HepG2 (cell line): ENCODE data around the gene TRMT1. TPM values are rescaled to one million over a fixed set of nuclear protein-coding genes. Genes with fewer than 3 reads are reported as not detected.

ENCODE experiments used
- HNRNPK ChIP-seq: fragments of 200-400 bp; formaldehyde crosslinking; IDR thresholded peaks from 2 replicates; pipeline ENCODE4 v1.6.1; 2018; ENCODE audit warnings: low read length, low read depth, moderate library complexity, mild to moderate bottlenecking; ENCODE audit not compliant: poor library complexity, severe bottlenecking
- HNRNPLL ChIP-seq: fragments of 200-400 bp; formaldehyde crosslinking; IDR thresholded peaks from 2 replicates; pipeline ENCODE4 v1.6.1; 2017; ENCODE audit warnings: mild to moderate bottlenecking, low read depth, low read length; ENCODE audit not compliant: poor library complexity, severe bottlenecking
- MBNL3 ChIP-seq: fragments of 250-450 bp; sonication (Bioruptor Pico); conservative IDR thresholded peaks from 2 replicates; pipeline ENCODE4 v1.8.0; 2022; ENCODE audit warnings: mild to moderate bottlenecking, inconsistent platforms
- MED8 ChIP-seq: sonication (generic); formaldehyde crosslinking; IDR thresholded peaks from 2 replicates; pipeline ENCODE4 v1.8.1; 2023; ENCODE audit warnings: mild to moderate bottlenecking, missing genetic modification reagents; ENCODE audit not compliant: insufficient replicate concordance
- MEF2D ChIP-seq: sonication (generic); formaldehyde crosslinking; IDR thresholded peaks from 2 replicates; pipeline ENCODE4 v1.5.1; 2020; ENCODE audit warnings: mild to moderate bottlenecking, missing genetic modification reagents
- TBP ChIP-seq: sonication (generic); formaldehyde crosslinking; IDR thresholded peaks from 2 replicates; pipeline ENCODE4 v1.5.0; 2020; ENCODE audit warnings: missing genetic modification reagents
- ZFP1 ChIP-seq: IDR thresholded peaks from 2 replicates; pipeline ENCODE4 v1.6.1; 2016
- ZMAT3 ChIP-seq: sonication (generic); formaldehyde crosslinking; conservative IDR thresholded peaks from 2 replicates; pipeline ENCODE4 v1.7.0; 2021; ENCODE audit warnings: missing genetic modification reagents
- ZMYM4 ChIP-seq: sonication (generic); formaldehyde crosslinking; IDR thresholded peaks from 2 replicates; pipeline ENCODE4 v1.8.1; 2023; ENCODE audit warnings: mild to moderate bottlenecking, missing genetic modification reagents
- ZNF10 ChIP-seq: sonication (generic); formaldehyde crosslinking; IDR thresholded peaks from 2 replicates; pipeline ENCODE4 v1.4.0; 2020; ENCODE audit warnings: mild to moderate bottlenecking, low read depth, missing genetic modification reagents, borderline replicate concordance
- ZNF274 ChIP-seq: sonication (generic); formaldehyde crosslinking; IDR thresholded peaks from 2 replicates; pipeline ENCODE4 v1.5.1; 2020; ENCODE audit warnings: mild to moderate bottlenecking, missing genetic modification reagents
- ZNF577 ChIP-seq: sonication (generic); formaldehyde crosslinking; IDR thresholded peaks from 2 replicates; pipeline ENCODE4 v1.4.0; 2020; ENCODE audit warnings: mild to moderate bottlenecking, low read depth, missing genetic modification reagents, borderline replicate concordance
- ZNF589 ChIP-seq: sonication (generic); formaldehyde crosslinking; conservative IDR thresholded peaks from 2 replicates; pipeline ENCODE4 v1.8.0; 2022; ENCODE audit warnings: mild to moderate bottlenecking, moderate library complexity, missing genetic modification reagents
- ZNF616 ChIP-seq: sonication (generic); formaldehyde crosslinking; IDR thresholded peaks from 2 replicates; pipeline ENCODE4 v1.5.0; 2020; ENCODE audit warnings: low read depth, mild to moderate bottlenecking, missing genetic modification reagents
- ZNF777 ChIP-seq: sonication (generic); formaldehyde crosslinking; IDR thresholded peaks from 2 replicates; pipeline ENCODE4 v1.4.0; 2020; ENCODE audit warnings: missing genetic modification reagents
- polyA plus RNA-seq, 8 experiments: library from polyadenylated mRNA; depleted of rRNA in 3 of 8; stranded (reverse) in 7 of 8; unstranded in 1 of 8; fragments of >200 nt; fragmentation: Illumina TruSeq in 4 of 8; extraction: Trizol in 4 of 8; gene quantifications; 2 replicates each; pipeline versions ENCODE4 v1.2.1 to v1.2.3, GENCODE V29; 2011 to 2016; ENCODE audit warnings: low read depth in 4 of 8, missing spikeins in 1 of 8, mixed read lengths in 1 of 8; ENCODE audit not compliant: insufficient read depth in 1 of 8
- total RNA-seq, 5 experiments: library from RNA; depleted of rRNA; stranded (reverse); fragments of >200 nt; fragmentation: Illumina TruSeq; extraction: Trizol; gene quantifications; 2 replicates each; pipeline ENCODE4 v1.2.3, GENCODE V29; 2016; ENCODE audit warnings: low read depth in 1 of 5
- TF ChIP-seq, protein P1 (sequence below): sonication (generic); formaldehyde crosslinking; IDR thresholded peaks from 2 replicates; pipeline ENCODE4 v1.5.0; 2020; ENCODE audit warnings: missing genetic modification reagents
- TF ChIP-seq, protein P2 (sequence below): sonication (generic); formaldehyde crosslinking; IDR thresholded peaks from 2 replicates; pipeline ENCODE4 v1.5.0; 2020; ENCODE audit warnings: missing genetic modification reagents
- TF ChIP-seq, protein P3 (sequence below): sonication (generic); formaldehyde crosslinking; IDR thresholded peaks from 2 replicates; pipeline ENCODE4 v1.4.0; 2020; ENCODE audit warnings: missing genetic modification reagents
- TF ChIP-seq, protein P4 (sequence below): sonication (generic); formaldehyde crosslinking; IDR thresholded peaks from 2 replicates; pipeline ENCODE4 v1.5.0; 2020; ENCODE audit warnings: mild to moderate bottlenecking, missing genetic modification reagents, borderline replicate concordance

TRMT1 gene
- total and polyA plus RNA-seq, 2 of the 13 experiments (the other 11 are each of a cell fraction or from before 2014, with no cell fraction given) = 35.5 to 44.1 TPM

DNA sequence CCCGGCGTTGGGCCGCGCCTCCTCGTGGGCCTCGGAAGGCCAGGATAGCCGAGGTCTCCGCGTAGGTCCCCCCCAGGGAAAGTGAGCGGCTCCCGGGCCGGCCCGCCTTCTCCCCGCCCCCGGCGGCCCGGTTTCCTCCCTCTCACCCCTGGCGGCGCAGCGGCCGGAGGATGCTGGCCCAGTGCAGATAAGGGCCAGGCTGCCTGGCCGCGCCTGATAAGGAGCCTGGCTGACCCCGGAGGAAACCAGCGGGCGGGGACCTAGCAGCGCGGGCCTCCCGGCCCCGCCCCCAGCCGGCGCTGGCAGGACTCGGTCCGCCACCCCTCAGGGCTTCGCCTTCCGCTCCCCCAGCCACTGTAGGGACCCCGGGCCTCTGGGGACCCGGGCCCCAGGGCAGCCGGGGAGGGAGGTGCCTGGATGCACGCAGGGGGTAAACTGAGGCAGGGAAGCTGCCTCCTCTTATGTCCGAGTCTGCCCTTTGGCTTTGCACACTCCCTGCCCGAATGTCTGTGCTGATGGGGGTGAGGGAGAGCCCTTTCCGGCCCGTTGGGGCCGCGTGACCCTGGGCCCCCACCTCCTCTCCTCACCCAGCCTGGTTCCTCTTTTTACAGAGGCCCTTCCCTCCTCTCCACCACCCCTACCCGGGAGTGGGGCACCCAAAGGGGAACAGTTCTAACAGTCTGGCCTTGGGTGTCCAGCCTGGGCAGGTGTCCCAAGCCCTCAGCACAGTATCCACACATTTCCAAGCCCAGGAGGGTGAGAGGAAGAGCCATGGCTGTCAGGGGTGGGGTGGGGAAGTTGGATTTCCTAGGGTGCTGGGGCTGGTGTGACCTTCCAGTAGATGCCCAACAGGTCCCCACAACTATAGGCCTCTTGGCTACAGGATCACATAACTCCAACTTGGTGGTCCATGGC lies 13.6 kb downstream of the TRMT1 start, which contains the start of gene LYL1 (continued):
- TF ChIP-seq MED8 (no peak), ZNF777 (CRISPR knock-in tag) (no peak), ZMYM4 (CRISPR knock-in tag) (no peak), ZNF10 (no peak), ZNF577 (CRISPR knock-in tag) (no peak), ZNF616 (no peak), ZNF274 (CRISPR knock-in tag) (no peak), MBNL3 (CRISPR knock-in tag) (no peak), HNRNPLL (peak; percentile 42), MEF2D (CRISPR knock-in tag) (no peak), HNRNPK (no peak), ZFP1 (CRISPR knock-in tag) (no peak), ZMAT3 (CRISPR knock-in tag) (no peak), ZNF589 (CRISPR knock-in tag) (no peak), TBP (CRISPR knock-in tag) (no peak)
- TF ChIP-seq, protein P1, sequence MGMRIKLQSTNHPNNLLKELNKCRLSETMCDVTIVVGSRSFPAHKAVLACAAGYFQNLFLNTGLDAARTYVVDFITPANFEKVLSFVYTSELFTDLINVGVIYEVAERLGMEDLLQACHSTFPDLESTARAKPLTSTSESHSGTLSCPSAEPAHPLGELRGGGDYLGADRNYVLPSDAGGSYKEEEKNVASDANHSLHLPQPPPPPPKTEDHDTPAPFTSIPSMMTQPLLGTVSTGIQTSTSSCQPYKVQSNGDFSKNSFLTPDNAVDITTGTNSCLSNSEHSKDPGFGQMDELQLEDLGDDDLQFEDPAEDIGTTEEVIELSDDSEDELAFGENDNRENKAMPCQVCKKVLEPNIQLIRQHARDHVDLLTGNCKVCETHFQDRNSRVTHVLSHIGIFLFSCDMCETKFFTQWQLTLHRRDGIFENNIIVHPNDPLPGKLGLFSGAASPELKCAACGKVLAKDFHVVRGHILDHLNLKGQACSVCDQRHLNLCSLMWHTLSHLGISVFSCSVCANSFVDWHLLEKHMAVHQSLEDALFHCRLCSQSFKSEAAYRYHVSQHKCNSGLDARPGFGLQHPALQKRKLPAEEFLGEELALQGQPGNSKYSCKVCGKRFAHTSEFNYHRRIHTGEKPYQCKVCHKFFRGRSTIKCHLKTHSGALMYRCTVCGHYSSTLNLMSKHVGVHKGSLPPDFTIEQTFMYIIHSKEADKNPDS (CRISPR knock-in tag) = peak; percentile 52; the same call in 1 of the 2 replicates
- TF ChIP-seq, protein P2, sequence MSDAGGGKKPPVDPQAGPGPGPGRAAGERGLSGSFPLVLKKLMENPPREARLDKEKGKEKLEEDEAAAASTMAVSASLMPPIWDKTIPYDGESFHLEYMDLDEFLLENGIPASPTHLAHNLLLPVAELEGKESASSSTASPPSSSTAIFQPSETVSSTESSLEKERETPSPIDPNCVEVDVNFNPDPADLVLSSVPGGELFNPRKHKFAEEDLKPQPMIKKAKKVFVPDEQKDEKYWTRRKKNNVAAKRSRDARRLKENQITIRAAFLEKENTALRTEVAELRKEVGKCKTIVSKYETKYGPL (CRISPR knock-in tag) = no peak
- TF ChIP-seq, protein P3, sequence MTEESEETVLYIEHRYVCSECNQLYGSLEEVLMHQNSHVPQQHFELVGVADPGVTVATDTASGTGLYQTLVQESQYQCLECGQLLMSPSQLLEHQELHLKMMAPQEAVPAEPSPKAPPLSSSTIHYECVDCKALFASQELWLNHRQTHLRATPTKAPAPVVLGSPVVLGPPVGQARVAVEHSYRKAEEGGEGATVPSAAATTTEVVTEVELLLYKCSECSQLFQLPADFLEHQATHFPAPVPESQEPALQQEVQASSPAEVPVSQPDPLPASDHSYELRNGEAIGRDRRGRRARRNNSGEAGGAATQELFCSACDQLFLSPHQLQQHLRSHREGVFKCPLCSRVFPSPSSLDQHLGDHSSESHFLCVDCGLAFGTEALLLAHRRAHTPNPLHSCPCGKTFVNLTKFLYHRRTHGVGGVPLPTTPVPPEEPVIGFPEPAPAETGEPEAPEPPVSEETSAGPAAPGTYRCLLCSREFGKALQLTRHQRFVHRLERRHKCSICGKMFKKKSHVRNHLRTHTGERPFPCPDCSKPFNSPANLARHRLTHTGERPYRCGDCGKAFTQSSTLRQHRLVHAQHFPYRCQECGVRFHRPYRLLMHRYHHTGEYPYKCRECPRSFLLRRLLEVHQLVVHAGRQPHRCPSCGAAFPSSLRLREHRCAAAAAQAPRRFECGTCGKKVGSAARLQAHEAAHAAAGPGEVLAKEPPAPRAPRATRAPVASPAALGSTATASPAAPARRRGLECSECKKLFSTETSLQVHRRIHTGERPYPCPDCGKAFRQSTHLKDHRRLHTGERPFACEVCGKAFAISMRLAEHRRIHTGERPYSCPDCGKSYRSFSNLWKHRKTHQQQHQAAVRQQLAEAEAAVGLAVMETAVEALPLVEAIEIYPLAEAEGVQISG (CRISPR knock-in tag) = peak; percentile 11; the same call in 1 of the 2 replicates
- TF ChIP-seq, protein P4, sequence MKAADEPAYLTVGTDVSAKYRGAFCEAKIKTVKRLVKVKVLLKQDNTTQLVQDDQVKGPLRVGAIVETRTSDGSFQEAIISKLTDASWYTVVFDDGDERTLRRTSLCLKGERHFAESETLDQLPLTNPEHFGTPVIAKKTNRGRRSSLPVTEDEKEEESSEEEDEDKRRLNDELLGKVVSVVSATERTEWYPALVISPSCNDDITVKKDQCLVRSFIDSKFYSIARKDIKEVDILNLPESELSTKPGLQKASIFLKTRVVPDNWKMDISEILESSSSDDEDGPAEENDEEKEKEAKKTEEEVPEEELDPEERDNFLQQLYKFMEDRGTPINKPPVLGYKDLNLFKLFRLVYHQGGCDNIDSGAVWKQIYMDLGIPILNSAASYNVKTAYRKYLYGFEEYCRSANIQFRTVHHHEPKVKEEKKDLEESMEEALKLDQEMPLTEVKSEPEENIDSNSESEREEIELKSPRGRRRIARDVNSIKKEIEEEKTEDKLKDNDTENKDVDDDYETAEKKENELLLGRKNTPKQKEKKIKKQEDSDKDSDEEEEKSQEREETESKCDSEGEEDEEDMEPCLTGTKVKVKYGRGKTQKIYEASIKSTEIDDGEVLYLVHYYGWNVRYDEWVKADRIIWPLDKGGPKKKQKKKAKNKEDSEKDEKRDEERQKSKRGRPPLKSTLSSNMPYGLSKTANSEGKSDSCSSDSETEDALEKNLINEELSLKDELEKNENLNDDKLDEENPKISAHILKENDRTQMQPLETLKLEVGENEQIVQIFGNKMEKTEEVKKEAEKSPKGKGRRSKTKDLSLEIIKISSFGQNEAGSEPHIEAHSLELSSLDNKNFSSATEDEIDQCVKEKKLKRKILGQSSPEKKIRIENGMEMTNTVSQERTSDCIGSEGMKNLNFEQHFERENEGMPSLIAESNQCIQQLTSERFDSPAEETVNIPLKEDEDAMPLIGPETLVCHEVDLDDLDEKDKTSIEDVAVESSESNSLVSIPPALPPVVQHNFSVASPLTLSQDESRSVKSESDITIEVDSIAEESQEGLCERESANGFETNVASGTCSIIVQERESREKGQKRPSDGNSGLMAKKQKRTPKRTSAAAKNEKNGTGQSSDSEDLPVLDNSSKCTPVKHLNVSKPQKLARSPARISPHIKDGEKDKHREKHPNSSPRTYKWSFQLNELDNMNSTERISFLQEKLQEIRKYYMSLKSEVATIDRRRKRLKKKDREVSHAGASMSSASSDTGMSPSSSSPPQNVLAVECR (CRISPR knock-in tag) = peak; percentile 72
